Measurements from ENCODE around the gene KIF13A.

KIF13A gene

GRCh38 chr6:18028332-18028731 is 40.9 kb upstream of the KIF13A start:
- H3K9me3 Mint-ChIP-seq, result no peaks in the 10 kb centered on the region

DNA sequence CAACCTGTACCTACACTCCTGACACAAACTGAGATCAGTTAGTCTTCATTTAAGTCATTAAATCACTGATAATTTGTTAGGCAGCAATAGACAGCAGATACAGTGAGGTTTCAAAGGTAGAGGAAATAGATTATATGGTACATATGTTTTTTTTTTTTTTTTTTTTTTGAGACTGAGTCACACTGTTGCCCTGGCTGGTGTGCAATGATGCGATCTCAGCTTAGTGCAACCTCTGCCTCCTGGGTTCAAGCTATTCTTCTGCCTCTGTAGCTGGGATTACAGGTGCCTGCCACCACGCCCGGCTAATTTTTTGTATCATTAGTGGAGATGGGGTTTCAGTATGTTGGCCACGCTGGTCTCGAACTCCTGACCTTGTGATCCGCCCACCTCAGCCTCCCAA is 38.2 kb upstream of the KIF13A start:
- no peak for DNase-seq
- no peak for TF ChIP-seq CTCF (IDR thresholded peaks at IDR 0.05)
- Mint-ChIP-seq H3K36me3 (ENCODE audit: low read depth) (no peaks in the 10 kb centered on the region), H3K4me3 (no peak overlapping the region), H3K9me3 (no peaks in the 10 kb centered on the region), H3K4me1 (peaks cover 35% of the 10 kb centered on the region), H3K27ac (no peak overlapping the region), H3K27me3 (ENCODE audit: low read depth, poor library complexity) (peaks cover 9% of the 10 kb centered on the region)

More at GRCh38 chr6:18028332-18028731, 40.9 kb upstream of the KIF13A start:
- DNase-seq, result no peak
- H3K27me3 Mint-ChIP-seq (ENCODE audit: low read depth, poor library complexity), result peaks cover 9% of the 10 kb centered on the region
- TF ChIP-seq CTCF (IDR thresholded peaks at IDR 0.05), result no peak
- H3K4me3 Mint-ChIP-seq, result no peak overlapping the region
- peaks cover 18% of the 10 kb centered on the region for H3K4me1 Mint-ChIP-seq
- no peaks in the 10 kb centered on the region for H3K36me3 Mint-ChIP-seq (ENCODE audit: low read depth)
- no peak overlapping the region for H3K27ac Mint-ChIP-seq

DNA sequence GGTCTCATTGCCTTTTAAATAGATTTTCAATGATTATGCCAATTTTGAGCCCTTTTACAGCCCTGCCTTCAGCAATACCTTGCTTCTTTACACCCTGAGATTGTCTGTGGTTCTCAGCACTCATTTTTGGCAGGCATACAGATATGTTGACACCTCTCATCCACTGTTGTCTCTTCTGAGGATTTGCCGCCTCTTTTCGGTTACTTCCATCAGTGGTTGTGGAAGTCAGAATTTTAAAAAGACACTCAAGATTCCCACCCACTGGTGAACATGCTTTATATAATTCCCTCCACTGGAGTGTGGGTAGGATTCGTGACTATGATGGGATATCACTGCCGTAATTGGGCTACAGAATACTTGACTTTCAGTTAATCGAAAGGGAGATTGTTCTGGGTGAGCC is 37.4 kb upstream of the KIF13A start:
- Mint-ChIP-seq H3K9me3 (no peaks in the 10 kb centered on the region), H3K36me3 (ENCODE audit: low read depth) (no peaks in the 10 kb centered on the region), H3K27me3 (ENCODE audit: low read depth, poor library complexity) (peaks cover 9% of the 10 kb centered on the region), H3K27ac (no peak overlapping the region), H3K4me1 (peaks cover 35% of the 10 kb centered on the region), H3K4me3 (no peak overlapping the region)
- no peak for TF ChIP-seq CTCF (IDR thresholded peaks at IDR 0.05)
- DNase-seq, result no peak

GRCh38 chr6:18023891-18024290 is 36.5 kb upstream of the KIF13A start:
- Mint-ChIP-seq H3K27me3 (ENCODE audit: low read depth, poor library complexity) (peaks cover 9% of the 10 kb centered on the region), H3K36me3 (ENCODE audit: low read depth) (no peaks in the 10 kb centered on the region), H3K4me1 (peaks cover 35% of the 10 kb centered on the region), H3K9me3 (no peaks in the 10 kb centered on the region), H3K4me3 (no peak overlapping the region), H3K27ac (no peak overlapping the region)
- DNase-seq, result no peak
- no peak for TF ChIP-seq CTCF (IDR thresholded peaks at IDR 0.05)

GRCh38 chr6:18022398-18023231 is 35.2 kb upstream of the KIF13A start:
- peak; percentile 13 for DNase-seq

More at GRCh38 chr6:18022398-18023231, 35.2 kb upstream of the KIF13A start:
- Mint-ChIP-seq H3K4me3 (peak overlapping the region; percentile 23), H3K4me1 (peaks cover 26% of the 10 kb centered on the region), H3K27ac (peak overlapping the region; percentile 82), H3K27me3 (ENCODE audit: low read depth, poor library complexity) (peaks cover 6% of the 10 kb centered on the region), H3K9me3 (no peaks in the 10 kb centered on the region), H3K36me3 (ENCODE audit: low read depth) (no peaks in the 10 kb centered on the region)
- no peak for TF ChIP-seq CTCF (IDR thresholded peaks at IDR 0.05)
